SH-SY5Y (cell line): ENCODE results near the gene RPL32.

Source experiments
- GATA2 ChIP-seq: IDR thresholded peaks from 2 replicates; pipeline ENCODE4 v1.6.1; 2011; ENCODE audit warnings: mild to moderate bottlenecking, low read depth, low read length
- GATA3 ChIP-seq: IDR thresholded peaks from 2 replicates; pipeline ENCODE4 v1.6.1; 2011; ENCODE audit warnings: low read depth, mild to moderate bottlenecking, low read length, moderate library complexity

GRCh38 chr3:12852201-12852600 lies 10.8 kb upstream of the RPL32 start:
- TF ChIP-seq GATA2 (no peak), GATA3 (no peak)
